ENCODE results near the gene RCVRN. TPM values are rescaled to one million over a fixed set of nuclear protein-coding genes. Genes with fewer than 3 reads are reported as not detected.

The RCVRN gene
- total RNA-seq, 1 experiment from 2014 or later = not detected

DNA sequence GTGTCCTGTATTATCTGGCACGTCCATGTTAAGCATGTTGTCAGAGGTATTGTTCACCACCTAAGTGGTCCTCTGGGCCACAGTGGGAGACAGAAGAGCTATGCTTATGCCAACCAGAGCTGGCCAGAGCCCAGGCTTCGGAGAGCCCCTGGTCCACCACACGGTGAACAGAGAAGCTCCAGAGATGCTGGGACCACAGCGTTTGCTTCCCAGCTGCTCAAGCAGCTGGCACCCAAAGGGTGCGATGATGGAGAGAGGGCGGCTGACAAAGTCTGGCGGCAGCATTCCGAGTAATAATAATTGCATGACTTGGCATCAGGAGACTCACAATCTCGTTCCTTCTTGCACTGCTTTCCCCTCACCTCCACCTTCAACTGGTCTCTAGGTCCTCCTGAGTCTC, 35.8 kb upstream of the RCVRN start:
- no peaks in the 10 kb centered on the region for H3K23me2 ChIP-seq (ENCODE audit: insufficient read length, low read depth, low read length, poor library complexity, severe bottlenecking)
- H3K4me1 ChIP-seq (ENCODE audit: insufficient read depth, low read length) = no peaks in the 10 kb centered on the region
- no peak overlapping the region for H2BK120ac ChIP-seq (ENCODE audit: low read depth, low read length, poor library complexity, severe bottlenecking)
- no peaks in the 10 kb centered on the region for H3K27me3 ChIP-seq (ENCODE audit: insufficient read depth, low read length)
- no peaks in the 10 kb centered on the region for H3K9me3 ChIP-seq (ENCODE audit: control insufficient read depth, low read depth, low read length)
- no peaks in the 10 kb centered on the region for H3K79me2 ChIP-seq (ENCODE audit: insufficient read depth, low read length)
- H3K9ac ChIP-seq (ENCODE audit: extremely low read depth, insufficient read length, low read length) = no peak overlapping the region
- H3K4me3 Mint-ChIP-seq = no peak overlapping the region
- no peak overlapping the region for H2BK12ac ChIP-seq (ENCODE audit: insufficient read length, low read depth, low read length)
- no peak overlapping the region for H2BK15ac ChIP-seq (ENCODE audit: low read depth, low read length)
- no peak overlapping the region for H3K23ac ChIP-seq (ENCODE audit: insufficient read length, low read depth, low read length)
- no peak overlapping the region for H2AFZ ChIP-seq (ENCODE audit: low read length)
- H3K79me1 ChIP-seq (ENCODE audit: insufficient read depth, low read depth, low read length, poor library complexity, severe bottlenecking) = no peaks in the 10 kb centered on the region
- DNase-seq = no peak
- H4K5ac ChIP-seq (ENCODE audit: insufficient read length, low read depth, low read length) = no peak overlapping the region
- no peak overlapping the region for H3K27ac Mint-ChIP-seq
- no peak overlapping the region for H3K14ac ChIP-seq (ENCODE audit: insufficient read depth, low read length)
- H2BK5ac ChIP-seq (ENCODE audit: insufficient read length, low read length) = no peak overlapping the region
- H3K4ac ChIP-seq (ENCODE audit: low read depth, low read length) = no peak overlapping the region
- H4K91ac ChIP-seq (ENCODE audit: insufficient read length, low read depth, low read length) = no peak overlapping the region
- no peaks in the 10 kb centered on the region for H4K20me1 ChIP-seq (ENCODE audit: control insufficient read depth, insufficient read depth, insufficient read length)
- no peak overlapping the region for H2BK20ac ChIP-seq (ENCODE audit: low read depth, low read length, poor library complexity, severe bottlenecking)
- H3K18ac ChIP-seq (ENCODE audit: insufficient read length, low read depth, low read length) = no peak overlapping the region
- H3K27ac ChIP-seq (ENCODE audit: insufficient read length, low read depth, low read length) = no peak overlapping the region
- peaks cover 3 to 6% of the 10 kb centered on the region in 2 experiments for H3K4me1 Mint-ChIP-seq
- no CpG with 5 or more reads among the region's 9 CpGs for WGBS (ENCODE audit: extremely low coverage, insufficient read length, low lambda C conversion rate)
- H3K56ac ChIP-seq (ENCODE audit: insufficient read length, low read depth, low read length) = no peak overlapping the region
- H3T11ph ChIP-seq (ENCODE audit: low read length) = no peak overlapping the region
- TF ChIP-seq, protein P1, sequence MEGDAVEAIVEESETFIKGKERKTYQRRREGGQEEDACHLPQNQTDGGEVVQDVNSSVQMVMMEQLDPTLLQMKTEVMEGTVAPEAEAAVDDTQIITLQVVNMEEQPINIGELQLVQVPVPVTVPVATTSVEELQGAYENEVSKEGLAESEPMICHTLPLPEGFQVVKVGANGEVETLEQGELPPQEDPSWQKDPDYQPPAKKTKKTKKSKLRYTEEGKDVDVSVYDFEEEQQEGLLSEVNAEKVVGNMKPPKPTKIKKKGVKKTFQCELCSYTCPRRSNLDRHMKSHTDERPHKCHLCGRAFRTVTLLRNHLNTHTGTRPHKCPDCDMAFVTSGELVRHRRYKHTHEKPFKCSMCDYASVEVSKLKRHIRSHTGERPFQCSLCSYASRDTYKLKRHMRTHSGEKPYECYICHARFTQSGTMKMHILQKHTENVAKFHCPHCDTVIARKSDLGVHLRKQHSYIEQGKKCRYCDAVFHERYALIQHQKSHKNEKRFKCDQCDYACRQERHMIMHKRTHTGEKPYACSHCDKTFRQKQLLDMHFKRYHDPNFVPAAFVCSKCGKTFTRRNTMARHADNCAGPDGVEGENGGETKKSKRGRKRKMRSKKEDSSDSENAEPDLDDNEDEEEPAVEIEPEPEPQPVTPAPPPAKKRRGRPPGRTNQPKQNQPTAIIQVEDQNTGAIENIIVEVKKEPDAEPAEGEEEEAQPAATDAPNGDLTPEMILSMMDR (conservative IDR thresholded peaks at IDR 0.05) = no peak
- no peak overlapping the region for H4K8ac ChIP-seq (replicated peaks; ENCODE audit: insufficient read length, low read depth, low read length)
- H2AK5ac ChIP-seq (ENCODE audit: insufficient read length, low read length) = no peak overlapping the region
- peaks cover 2% of the 10 kb centered on the region; the same call in 1 of the 2 replicates for H3K27me3 Mint-ChIP-seq (ENCODE audit: low read depth)
- H3K36me3 Mint-ChIP-seq (ENCODE audit: insufficient read depth in 1 of 3, low read depth in 3 of 3) = peaks cover 0 to 9% (median 0%) of the 10 kb centered on the region in 3 experiments; a peak in 2 of 7 replicates
- peaks cover 2 to 4% of the 10 kb centered on the region in 2 experiments; a peak in 3 of 5 replicates for H3K9me3 Mint-ChIP-seq
- no peak overlapping the region for H3K4me2 ChIP-seq (ENCODE audit: insufficient read depth, insufficient read length, low read length)

All from H9 (cell line).